Mammary epithelial cell (primary cell): ENCODE results near the gene GMNN.

Experiments used
- CTCF ChIP-seq, 2 donors: IDR thresholded peaks in 1 of 2; conservative IDR thresholded peaks in 1 of 2; 2 replicates each; pipeline ENCODE4 v1.5.1; 2011 to 2012; ENCODE audit warnings: inconsistent platforms in 2 of 2, low read length in 2 of 2, mild to moderate bottlenecking in 2 of 2, control low read depth in 1 of 2, low read depth in 1 of 2; ENCODE audit not compliant: insufficient read depth in 1 of 2; ENCODE audit errors: extremely low read depth in 1 of 2
- EZH2 ChIP-seq: IDR thresholded peaks from 2 replicates; pipeline ENCODE4 v1.6.1; 2012; ENCODE audit warnings: low read length, inconsistent platforms, borderline replicate concordance

DNA sequence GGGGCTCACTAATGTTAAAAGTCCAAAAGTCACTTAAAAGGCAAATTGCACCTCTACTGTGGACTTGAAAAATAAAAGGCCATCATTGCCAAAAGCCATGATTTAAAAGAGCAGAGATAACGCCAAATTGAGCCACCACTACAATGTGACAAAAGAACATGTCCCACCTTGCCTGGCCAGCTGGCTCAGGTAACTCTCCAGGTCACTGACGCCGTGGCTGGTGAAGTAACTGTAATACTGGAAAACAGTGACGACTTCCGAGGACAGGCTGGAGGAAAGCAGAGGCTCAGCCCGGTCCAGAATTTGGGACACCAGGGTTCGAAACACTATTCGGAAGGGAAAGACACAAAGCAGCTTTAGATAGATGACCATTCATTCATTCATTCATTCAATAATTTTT lies 53.2 kb downstream of the GMNN start:
- TF ChIP-seq CTCF (conservative IDR thresholded peaks at IDR 0.05 in 1 of 2, IDR thresholded peaks at IDR 0.05 in 1 of 2; ENCODE audit: extremely low read depth in 1 of 2, insufficient read depth in 1 of 2, low read depth in 1 of 2, low read length in 2 of 2), result no peak
- no peak for TF ChIP-seq EZH2
